NCI-H510A (cell line): ENCODE results near the gene ELMO1.

ENCODE experiments used
- DNase-seq: peaks from one replicate; lab custom pipeline; 2025; lab: John Stamatoyannopoulos, UW

The ELMO1 gene

GRCh38 chr7:36911788-36912187, 536.9 kb downstream of the ELMO1 start:
- DNase-seq: peak; percentile 73

GRCh38 chr7:36910859-36911258, 537.8 kb downstream of the ELMO1 start:
- no peak for DNase-seq

DNA sequence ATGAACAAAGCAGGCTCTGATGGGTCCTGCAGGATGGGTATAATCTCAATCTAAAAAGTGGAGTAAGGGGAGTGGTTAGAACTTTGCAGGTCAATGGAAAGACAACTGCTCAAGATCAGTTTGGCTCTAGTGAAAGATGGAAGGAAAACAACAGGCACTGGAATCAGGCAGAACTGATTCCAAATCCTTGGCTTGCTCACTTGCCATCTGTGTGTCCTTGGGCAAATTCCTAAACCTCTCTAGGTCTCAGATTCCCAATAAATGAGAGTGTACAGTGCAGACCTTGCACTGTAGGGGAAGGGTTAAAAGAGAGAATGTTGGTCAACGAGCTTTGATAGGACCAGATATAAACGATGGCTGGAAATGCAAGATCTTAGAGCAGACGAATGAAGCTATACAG, 538.3 kb downstream of the ELMO1 start:
- DNase-seq: no peak

- DNase-seq: no peak
These were observed 541.6 kb downstream of the ELMO1 start for GRCh38 chr7:36906956-36907635.

DNA sequence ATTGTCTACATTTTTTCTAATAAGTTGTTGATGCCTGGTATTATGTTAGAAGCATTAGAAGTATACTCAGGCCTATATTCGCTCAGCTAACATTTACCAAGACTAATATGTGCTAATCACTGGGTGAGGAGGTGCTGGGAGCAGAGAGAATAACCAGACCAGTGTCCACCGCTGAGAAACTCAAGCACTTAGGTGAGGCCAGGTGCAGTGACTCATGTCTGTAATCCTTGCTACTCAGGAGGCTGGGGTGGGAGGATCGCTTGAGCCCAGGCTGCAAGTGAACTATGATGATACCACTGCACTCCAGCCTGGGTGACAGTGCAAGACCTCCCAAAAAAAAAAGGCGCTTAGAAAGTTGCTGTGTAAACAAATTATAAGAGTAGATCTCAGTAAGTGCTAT, 542.2 kb downstream of the ELMO1 start:
- DNase-seq: peak; percentile 57

GRCh38 chr7:36905841-36906240, 542.8 kb downstream of the ELMO1 start:
- DNase-seq: no peak

- no peak for DNase-seq
These were observed 543.9 kb downstream of the ELMO1 start for GRCh38 chr7:36904802-36905201.

GRCh38 chr7:36904101-36904500, 544.6 kb downstream of the ELMO1 start:
- no peak for DNase-seq

- DNase-seq: no peak
These were observed 547.5 kb downstream of the ELMO1 start for GRCh38 chr7:36900988-36901710.

DNA sequence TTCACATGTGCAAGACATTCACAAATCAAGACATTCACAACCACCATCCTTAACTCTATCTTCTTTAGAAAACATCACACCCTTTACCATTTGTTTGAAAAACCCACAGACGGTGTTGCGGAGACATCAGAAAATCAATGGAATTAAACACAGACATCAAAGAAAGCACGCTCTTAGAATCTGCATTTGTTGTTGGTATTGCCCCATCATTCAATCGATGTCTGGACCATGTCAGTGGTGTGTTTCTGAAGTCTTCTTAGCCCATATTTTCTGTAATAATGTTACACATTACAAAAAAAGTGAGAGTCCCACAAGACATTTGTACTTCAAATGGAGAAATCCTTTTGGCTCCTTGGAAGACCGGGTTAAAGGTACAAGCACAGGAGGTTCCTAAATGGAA, 550.5 kb downstream of the ELMO1 start:
- DNase-seq: no peak

DNA sequence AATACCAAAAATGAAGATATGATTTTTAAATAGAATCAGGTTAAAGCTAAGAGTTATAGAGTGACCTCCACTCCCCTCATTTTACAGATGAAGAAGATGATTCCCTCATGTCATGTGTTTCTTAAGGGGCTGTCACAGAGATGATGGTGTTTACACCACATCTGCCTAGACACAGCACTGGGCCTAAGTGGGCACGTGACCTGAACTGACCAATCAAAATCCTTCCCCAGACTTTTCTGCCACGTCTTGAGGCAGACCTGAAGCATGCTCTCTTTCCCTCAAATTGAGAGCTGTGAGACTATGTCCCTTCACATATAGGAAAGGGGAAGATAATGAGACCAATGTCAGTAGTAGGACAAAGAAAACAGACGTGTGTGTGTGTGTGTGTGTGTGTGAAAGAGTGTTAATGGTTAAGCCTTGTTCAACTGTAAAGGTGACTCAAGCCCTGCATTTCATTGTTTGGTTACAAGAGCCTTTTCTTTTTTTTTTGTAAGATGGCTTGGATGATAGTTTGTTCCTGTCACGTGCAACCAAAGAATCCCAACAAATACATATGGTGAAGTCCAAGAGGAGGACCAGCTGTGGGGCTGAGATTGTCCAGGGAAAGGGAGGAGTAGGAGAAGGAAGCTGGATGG, 551.6 kb downstream of the ELMO1 start:
- no peak for DNase-seq

- no peak for DNase-seq
These were observed 552.2 kb downstream of the ELMO1 start for GRCh38 chr7:36896418-36896817.

GRCh38 chr7:36895192-36895591, 553.5 kb downstream of the ELMO1 start:
- DNase-seq: no peak

DNA sequence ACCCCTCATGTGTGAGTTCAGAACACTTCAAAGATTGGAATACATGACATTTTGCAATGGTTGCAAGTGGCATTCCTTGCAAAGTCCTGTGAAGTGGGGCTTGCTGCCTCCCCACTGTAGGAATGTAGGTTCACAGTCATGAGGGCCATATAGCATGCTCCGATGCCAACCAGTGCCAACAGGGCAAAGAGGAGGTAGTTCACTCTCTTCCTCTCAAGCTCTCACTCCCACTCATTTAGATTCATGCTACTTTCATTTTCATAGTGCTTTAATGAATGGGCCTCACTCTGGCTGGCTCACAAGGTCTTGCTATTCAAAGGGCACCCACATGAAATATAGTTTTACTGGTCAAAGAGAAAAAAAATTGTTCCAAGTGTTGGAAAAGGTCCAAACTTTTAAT, 554.5 kb downstream of the ELMO1 start:
- DNase-seq: no peak

DNA sequence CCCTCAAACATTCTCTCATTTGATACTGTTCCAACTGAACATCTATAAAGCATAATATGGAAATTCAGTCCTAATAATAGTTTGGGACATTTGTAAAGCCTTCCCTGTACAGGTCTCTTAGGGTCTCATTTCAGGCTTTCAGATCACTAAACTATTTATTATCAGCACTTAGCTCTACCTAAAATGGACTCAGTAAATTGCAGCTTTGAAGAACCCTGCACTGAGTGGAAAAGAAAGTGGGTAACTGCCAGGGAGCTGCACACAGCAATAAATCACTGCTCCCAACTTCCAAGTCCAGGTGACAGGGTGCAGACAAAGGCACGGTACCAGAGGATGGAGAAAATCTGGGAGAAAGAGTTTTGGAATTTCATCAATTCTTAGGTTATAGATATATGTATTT, 559.5 kb downstream of the ELMO1 start:
- DNase-seq: no peak

DNA sequence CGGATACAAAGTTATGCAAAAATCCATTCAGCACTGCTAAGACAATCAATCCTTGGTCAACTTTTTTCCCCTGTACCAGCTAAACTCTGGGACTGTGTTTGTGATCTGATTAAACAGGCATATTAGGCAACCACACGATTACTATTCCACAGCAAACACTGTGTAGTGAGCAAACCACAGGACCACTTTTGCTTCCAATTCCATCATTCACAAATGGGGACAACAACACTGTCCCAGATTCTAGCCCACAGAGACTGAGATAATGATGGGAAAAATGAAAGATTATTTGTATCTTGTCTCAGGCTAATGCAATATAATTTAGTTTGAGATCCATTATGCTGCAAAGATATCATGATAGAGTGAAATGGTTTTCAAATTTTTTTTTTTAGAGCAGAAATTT, 560.7 kb downstream of the ELMO1 start:
- no peak for DNase-seq

- no peak for DNase-seq
These were observed 561.4 kb downstream of the ELMO1 start for GRCh38 chr7:36887233-36887632.

DNA sequence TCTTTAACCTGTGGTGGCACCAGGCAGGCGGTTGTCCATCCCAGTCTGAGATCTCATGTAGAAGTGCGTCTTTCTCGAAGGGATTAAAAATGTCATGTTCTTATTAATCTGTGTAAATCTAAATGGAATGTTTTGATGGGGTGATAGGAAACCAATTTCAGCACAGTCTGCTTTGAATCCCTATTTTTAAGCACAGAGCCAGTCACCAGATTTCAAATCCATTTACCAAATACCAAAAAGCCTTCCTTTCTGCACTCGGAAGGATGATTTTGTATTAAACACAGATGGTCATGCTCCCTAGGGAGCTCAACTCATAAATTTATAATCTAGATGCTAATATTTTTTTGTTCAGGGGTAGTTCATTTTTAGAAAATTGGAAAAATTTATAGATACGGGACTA, 563.8 kb downstream of the ELMO1 start:
- DNase-seq: no peak

DNA sequence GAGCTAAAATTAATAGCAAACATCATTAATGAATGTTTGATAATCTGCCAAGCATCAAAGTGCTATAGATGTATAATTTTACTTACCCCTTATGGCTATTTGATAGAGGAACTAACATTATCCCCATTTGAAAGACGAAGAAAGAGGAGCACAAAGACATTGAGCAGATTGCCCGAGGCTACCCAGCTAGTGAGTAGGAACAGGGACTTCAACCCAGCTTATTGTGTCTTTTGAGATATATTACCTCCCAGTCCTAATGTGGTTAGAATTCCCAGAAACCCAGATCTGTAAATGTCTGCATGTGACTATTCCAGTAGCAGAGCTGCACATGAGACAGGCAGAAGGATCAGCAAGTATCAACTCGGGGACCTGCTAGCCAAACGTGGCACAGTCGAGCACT, 564.3 kb downstream of the ELMO1 start:
- DNase-seq: no peak

DNA sequence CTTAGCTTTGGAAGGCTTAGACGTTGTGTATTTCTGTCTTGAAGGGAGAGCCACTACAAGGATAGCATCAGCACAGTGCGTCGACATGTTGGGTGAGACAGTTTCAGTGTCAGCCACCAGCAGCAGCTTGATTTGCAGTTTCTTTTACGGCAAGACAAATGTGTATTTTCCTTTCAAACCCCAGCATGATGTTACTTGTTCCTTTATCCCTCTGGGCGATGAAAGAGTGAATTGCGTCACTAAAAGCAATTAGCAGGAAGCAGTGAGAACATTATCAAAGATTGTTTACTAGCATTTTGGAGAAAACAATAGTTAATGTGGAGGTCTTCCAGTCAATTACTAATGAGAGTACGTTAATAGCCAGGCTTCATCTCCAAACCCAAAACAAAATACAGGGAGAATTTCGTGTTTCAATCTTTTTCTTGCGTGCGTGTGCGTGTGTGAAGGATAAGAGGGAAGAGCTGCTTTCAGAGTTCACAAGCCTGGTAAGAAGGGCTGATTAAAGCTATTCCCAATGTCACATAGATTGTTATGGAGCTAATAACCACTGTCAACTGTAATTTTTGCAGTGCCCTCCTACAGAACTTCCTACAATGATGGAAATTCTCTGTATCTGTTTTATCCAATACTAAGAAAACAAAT, 567.3 kb downstream of the ELMO1 start:
- DNase-seq: no peak

DNA sequence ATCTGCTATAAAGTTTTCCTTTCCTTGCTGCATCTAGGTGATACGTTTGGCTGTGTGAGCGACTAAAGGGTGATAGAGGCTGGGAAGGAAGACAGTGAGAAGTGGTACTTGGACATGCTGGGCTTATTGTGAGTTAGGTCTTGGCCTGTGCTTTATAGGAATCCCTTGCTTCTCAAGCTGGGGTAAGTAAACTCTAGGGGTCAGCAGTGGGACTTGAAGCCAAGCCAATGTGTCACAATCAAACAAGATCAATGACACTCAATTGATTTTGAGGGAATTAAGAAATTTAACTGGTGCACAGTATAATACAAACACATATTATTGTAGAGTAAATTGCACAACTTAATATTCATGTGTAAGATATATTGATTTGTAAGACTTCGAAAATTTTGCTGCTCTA, 568.6 kb downstream of the ELMO1 start:
- DNase-seq: no peak

GRCh38 chr7:36879021-36879420, 569.6 kb downstream of the ELMO1 start:
- DNase-seq: no peak

GRCh38 chr7:36878288-36878687, 570.4 kb downstream of the ELMO1 start:
- no peak for DNase-seq
